BJ (cell line): Measurements from ENCODE around the gene HK3. TPM values are rescaled to one million over a fixed set of nuclear protein-coding genes. Genes with fewer than 3 reads are reported as not detected.

Source experiments
- CTCF ChIA-PET: fragments of 350-600 bp; formaldehyde crosslinking; extraction: SDS; loops from one replicate; lab custom pipeline; 2021; ENCODE audit warnings: antibody characterized with exemption, inconsistent platforms; lab: Yijun Ruan, JAX
- POLR2A ChIA-PET: fragments of 300-600 bp; sonication (Branson Sonifier 250); formaldehyde crosslinking; extraction: SDS; loops from one replicate; lab custom pipeline; 2021; ENCODE audit warnings: antibody characterized with exemption; lab: Charles Lee
- DNase-seq: peaks from one replicate; pipeline ENCODE4 v3.0.0-alpha.2; 2011; ENCODE audit warnings: low read depth
- H3K27me3 ChIP-seq: 2 replicates; pipeline ENCODE4 v1.6.0; 2011; ENCODE audit warnings: low read length; ENCODE audit not compliant: control insufficient read depth, insufficient read depth
- H3K36me3 ChIP-seq: 2 replicates; pipeline ENCODE4 v1.5.1; 2011; ENCODE audit warnings: low read length; ENCODE audit not compliant: control insufficient read depth, insufficient read depth
- H3K4me3 ChIP-seq: 2 replicates; pipeline ENCODE4 v1.5.1; 2011; ENCODE audit warnings: low read depth, mild to moderate bottlenecking, control low read depth, low read length
- polyA plus RNA-seq: library from polyadenylated mRNA; depleted of rRNA; stranded (reverse); fragments of >200 nt; gene quantifications from 2 replicates; pipeline ENCODE4 v1.2.3, GENCODE V29; 2011
- TF ChIP-seq, protein P1 (sequence below): IDR thresholded peaks from 2 replicates; pipeline ENCODE4 v1.5.1; 2011; ENCODE audit warnings: low read depth, mild to moderate bottlenecking, control low read depth, inconsistent platforms, low read length, moderate library complexity; ENCODE audit not compliant: insufficient read depth

Gene HK3
- polyA plus RNA-seq, 1 experiment, result not detected

DNA sequence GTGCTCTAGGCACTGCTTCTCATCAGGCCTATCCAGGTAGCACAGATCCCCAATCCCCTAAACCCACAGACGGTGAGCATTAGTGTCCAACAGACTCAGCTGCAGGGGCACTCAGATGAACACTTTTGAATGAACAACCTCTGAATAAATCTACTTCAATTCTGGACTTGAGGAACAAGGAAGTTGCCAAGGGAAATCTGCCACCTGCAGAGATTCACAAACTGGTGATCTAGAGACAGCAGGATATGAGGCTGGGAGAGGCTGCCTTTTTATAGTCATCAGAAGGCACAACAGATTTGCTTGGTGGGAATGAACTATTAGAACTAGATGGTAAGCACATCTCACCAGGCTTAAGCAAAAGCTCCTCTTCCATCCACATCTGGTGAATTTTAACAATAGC lies 7.0 kb upstream of the HK3 start:
- TF ChIP-seq, protein P1, sequence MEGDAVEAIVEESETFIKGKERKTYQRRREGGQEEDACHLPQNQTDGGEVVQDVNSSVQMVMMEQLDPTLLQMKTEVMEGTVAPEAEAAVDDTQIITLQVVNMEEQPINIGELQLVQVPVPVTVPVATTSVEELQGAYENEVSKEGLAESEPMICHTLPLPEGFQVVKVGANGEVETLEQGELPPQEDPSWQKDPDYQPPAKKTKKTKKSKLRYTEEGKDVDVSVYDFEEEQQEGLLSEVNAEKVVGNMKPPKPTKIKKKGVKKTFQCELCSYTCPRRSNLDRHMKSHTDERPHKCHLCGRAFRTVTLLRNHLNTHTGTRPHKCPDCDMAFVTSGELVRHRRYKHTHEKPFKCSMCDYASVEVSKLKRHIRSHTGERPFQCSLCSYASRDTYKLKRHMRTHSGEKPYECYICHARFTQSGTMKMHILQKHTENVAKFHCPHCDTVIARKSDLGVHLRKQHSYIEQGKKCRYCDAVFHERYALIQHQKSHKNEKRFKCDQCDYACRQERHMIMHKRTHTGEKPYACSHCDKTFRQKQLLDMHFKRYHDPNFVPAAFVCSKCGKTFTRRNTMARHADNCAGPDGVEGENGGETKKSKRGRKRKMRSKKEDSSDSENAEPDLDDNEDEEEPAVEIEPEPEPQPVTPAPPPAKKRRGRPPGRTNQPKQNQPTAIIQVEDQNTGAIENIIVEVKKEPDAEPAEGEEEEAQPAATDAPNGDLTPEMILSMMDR, result no peak
- Histone ChIP-seq H3K36me3 (peaks cover 7% of the 10 kb centered on the region), H3K4me3 (no peak overlapping the region), H3K27me3 (no peaks in the 10 kb centered on the region)
- no peak for DNase-seq
- ChIA-PET CTCF (interaction anchor here (0.7 to 1.7 kb wide), 2 partner anchors 10 to 11 kb away, joined by 3 read pairs; no protein-coding TSS in a partner anchor), POLR2A (no interaction called here)

DNA sequence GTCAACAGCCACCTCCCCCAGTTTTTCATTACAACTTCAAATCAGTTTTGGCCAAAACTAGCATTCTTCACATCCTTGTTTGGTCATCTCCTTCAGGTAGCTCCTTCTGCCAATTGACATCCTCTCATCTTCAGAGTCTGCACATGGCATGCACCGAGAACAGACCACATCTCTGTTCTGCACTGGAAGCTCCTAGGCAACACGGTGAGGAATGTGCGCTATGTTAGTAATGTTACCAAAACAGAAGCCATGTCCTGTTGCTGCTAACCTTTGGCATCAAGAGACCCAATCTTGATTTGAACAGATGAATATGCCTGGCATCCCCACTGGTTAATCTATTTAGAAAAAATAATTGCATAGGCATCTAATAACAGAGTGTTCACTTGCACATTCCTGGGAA lies 5.1 kb upstream of the HK3 start:
- no peaks in the 10 kb centered on the region for H3K27me3 ChIP-seq
- ChIA-PET CTCF (no interaction called here), POLR2A (no interaction called here)
- TF ChIP-seq, protein P1, result no peak
- H3K36me3 ChIP-seq, result peaks cover 7% of the 10 kb centered on the region
- no peak for DNase-seq
- no peak overlapping the region for H3K4me3 ChIP-seq

DNA sequence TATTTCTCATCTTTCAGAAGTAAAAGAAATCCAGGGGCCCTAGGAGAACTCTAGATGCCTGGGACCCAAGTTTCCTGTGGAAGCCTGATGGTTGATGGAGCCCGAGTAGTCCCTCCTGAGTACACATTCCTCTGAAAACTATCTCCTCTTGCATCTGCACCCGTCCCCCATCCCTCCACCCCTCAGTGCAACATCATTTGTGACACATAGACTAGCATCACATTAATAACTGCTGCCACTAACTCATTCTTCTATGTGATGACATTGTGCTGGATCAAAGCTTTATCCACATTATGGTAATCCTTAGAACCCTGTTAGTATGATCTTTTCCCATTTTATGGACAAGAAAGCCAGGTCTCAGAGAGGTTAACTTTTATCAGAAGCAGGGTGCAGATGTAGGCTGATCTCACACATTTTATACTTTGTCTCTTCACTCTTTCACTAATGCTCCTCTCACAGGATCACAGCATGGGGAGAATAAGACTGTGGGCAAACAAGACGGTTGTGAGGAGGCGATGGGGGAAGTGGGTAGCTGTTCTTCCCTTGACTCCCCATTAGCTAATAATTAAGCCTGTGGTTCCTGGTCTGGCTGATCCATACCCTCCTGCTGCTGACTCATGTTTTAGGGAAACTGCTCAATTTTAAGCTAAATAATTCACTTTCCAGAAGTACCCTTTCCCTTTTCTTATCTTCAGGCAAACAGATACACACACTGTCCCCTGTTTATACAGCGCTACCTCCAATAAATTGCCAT lies 3.9 kb upstream of the HK3 start:
- ChIA-PET CTCF (interaction anchor here (1.0 to 1.2 kb wide), 2 partner anchors 14 to 202 kb away, joined by 3 to 4 read pairs; no protein-coding TSS in a partner anchor), POLR2A (no interaction called here)
- Histone ChIP-seq H3K27me3 (no peaks in the 10 kb centered on the region), H3K4me3 (no peak overlapping the region), H3K36me3 (peaks cover 5% of the 10 kb centered on the region)
- TF ChIP-seq, protein P1, result no peak
- DNase-seq, result no peak

DNA sequence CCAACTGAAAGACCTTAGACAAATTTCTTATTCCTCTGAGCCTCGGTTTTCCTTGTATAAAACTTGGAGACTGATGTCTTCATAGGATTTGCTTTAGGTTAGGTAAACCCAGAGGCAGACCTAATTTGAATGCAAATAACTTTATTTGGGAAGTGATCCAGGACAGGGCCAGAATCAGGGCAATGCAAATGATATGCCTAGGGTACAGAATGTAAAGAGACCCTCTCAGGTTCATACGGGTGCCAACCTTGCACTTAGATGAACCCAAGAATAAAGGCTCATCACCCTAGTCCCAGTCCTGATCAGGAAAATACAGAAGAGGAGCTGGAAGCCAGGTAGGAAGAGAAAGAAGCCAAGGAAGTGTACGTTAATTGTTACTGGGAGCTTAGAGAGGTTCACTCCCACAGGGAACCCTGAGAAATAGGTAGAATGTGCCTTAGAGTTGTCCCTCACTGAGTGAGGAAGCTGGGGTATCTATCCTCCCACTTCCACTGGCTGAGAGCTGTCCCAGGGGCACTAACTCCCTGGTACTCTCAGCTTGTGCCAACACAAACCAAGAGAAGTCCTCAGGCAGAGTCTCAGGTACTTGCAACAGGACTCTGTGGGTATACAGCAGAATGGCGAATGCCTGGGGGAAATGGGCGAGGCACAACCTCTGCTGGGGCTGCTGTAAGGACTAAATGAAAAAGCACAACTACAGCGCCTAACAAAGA lies 3.1 kb upstream of the HK3 start:
- ChIA-PET POLR2A (interaction anchor here (0.7 kb wide), 1 partner anchor 8 kb away, joined by 24 read pairs; no protein-coding TSS in a partner anchor), CTCF (interaction anchor here (1.0 kb wide), 1 partner anchor 15 kb away, joined by 3 read pairs; no protein-coding TSS in a partner anchor)
- H3K36me3 ChIP-seq, result peaks cover 5% of the 10 kb centered on the region
- DNase-seq, result no peak
- H3K27me3 ChIP-seq, result no peaks in the 10 kb centered on the region; the same call in none of the 2 replicates
- no peak overlapping the region for H3K4me3 ChIP-seq
- TF ChIP-seq, protein P1, result no peak
